GM18519 (cell line): ENCODE results near the gene C9orf152.
"Not testable (repeated sequence)": the region's sequence is repeated elsewhere in the genome, so short reads cannot be mapped to it uniquely, and the experiment has no call there.

Experiments used
- ATAC-seq: cut with Tn5 transposase; IDR thresholded peaks from one replicate; pipeline ENCODE4 v1.9.1; 2021; ENCODE audit warnings: mild to moderate bottlenecking, moderate library complexity; ENCODE audit not compliant: unreplicated experiment, low FRiP score

Gene C9orf152

DNA sequence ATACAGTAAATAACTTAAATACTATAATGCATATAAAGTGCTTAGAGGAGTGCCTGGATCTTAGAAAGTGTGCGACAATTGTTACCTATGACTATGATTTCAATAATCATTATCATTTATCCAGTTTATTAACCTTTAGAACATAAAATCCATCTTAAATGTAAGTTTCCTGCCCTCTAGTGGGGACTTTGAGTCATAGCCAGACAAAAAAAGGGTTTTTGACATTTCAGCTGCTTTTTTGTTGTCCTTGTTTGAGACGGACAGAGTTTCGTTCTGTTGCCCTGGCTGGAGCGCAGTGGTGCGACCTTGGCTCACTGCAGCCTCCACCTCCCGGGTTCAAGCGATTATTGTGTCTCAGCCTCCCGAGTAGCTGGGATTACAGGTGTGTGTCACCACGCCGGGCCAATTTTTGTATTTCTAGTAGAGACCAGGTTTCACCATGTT lies 9.7 kb upstream of the C9orf152 start:
- ATAC-seq: no peak

DNA sequence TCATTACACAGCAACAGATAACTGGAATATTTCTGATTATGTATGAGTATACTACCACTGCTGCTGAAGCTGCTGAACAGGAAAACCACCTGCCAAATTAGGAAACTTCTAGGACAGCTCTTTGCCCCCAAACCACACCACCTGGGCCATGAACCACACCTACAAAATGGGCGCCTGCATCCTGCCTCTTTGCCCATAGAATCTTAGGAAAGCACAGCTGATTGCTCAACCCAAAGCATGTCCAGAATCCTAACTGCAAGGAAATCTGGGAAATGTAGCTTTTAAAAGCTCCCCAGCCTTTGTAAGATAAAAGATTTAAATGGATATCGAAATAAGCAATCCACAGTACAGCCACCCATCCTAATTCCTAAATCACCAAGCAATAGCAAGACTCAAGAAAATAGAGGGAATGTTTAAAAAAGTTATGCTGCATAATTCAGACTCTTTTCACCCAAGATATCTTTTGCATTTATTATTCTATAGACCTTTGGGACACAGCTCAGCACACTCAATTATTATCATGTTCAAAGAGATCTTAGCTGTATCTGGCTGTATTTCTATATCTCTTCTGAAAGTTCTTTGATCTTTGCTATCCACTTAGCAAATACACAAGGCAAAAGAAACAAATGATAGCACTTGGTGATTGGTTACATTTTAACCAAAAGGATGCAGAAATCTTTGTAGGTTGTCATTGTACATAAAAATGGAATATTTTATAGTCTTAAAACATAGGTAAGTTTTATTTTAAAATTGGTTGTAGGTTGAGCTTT lies 6.8 kb upstream of the C9orf152 start:
- no peak for ATAC-seq

- no peak for ATAC-seq
Observed at GRCh38 chr9:110214090-110214489, 6.1 kb upstream of the C9orf152 start.

DNA sequence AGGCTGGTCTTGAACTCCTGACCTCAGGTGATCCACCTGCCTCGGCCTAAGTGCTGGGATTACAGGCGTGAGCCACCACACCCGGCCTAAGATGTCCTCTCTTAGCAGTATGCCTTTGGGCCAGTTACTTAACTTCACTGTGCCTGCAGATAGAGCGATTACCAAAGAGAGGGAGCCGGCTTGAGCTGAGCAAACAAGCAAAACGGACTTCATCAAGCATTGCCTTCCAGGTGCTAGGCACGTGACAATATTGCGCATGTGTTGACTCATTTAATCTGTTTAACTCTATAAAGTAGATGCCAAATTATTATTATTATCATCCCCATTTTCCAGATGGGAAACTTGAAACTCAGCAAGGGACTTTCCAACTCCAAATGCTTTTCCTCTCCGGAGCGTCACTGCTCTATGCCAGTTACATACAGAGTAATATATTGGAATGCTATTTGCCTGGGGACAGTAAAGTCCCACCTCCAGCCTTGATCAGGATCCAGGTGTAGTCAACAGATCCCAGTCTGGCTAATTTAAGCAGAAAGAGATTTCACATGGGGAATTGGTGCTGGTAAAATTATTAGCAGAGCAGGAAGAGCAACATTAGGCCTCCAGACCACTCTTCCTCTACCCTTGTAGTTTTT lies 5.6 kb upstream of the C9orf152 start:
- ATAC-seq: no peak

GRCh38 chr9:110207071-110207641 lies 803 bp downstream of the C9orf152 start:
- ATAC-seq: no peak

DNA sequence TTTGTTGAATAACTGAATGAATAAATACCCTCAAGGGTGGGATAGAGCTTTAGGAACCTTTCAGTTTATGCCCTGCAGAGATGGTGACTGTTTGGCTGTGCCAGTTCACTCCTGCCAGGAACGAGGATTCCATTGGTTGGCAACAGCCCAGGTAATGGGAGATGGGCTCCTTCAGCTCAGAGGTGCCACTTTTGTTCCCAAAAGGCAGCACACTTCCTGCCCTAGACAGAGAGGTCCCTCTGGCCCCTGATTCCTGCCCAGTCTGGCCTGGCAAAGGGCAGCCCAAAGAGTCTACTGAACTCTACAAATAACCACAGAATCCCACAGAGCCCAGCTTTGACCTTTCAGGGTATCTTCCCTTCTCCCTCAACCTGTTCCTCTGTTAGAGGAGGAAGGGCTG lies 1.6 kb downstream of the C9orf152 start:
- ATAC-seq: no peak

GRCh38 chr9:110205612-110206011 lies 2.3 kb downstream of the C9orf152 start:
- not testable (repeated sequence) for ATAC-seq

DNA sequence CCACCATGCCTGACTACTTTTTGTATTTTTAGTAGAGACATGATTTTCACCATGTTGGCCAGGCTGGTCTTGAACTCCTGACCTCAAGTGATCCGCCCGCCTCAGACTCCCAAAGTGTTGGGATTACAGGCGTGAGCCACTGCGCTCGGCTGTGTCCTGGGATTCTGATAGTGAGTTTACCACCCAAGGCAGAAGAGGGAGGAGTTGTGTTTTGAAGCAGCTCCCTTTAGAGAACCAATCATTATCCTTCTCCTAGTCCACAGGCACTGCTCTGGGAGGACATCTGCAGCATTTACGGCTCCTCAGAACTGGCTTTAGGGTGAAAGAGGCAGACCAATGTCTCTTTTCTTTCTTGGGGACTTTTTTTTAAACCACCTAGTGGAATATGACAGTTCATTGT lies 5.7 kb downstream of the C9orf152 start:
- no peak for ATAC-seq

DNA sequence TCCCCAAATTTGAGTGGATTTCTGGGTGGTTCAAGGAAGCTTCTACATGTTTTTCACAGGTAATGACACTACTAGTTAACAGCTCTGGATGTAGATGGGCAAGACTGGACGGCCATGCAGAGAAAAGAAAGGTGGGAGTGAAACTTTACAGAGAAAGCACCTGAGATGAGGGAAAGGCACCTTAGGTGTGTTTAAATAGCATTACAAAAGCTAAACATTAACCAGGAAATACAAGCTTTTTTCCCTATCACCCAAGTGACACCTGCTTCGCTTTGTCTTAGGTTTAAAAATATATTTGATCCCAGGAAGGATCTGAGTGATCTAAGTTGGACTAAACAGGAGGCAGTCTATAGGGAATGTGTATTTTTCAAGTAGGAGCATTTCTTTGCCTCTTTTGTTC lies 8.3 kb downstream of the C9orf152 start:
- no peak for ATAC-seq

DNA sequence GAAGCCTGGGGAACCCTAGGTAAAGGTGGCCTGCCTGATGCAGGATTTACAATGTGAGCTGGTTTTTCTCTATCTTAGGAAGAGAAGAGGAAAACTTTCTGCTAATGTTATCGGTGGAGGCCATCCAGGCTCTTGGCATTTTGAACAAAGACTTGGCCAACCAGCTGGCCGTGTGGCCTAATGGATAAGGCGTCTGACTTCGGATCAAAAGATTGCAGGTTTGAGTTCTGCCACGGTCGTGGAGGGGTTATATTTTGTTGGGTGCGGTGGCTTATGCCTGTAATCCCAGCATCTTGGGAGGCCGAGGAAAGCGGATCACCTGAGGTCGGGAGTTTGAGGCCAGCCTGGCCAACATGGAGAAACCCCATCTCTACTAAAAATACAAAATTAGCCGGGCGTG lies 9.6 kb downstream of the C9orf152 start:
- no peak for ATAC-seq

GRCh38 chr9:110197330-110198187 lies 10.4 kb downstream of the C9orf152 start:
- no peak for ATAC-seq

DNA sequence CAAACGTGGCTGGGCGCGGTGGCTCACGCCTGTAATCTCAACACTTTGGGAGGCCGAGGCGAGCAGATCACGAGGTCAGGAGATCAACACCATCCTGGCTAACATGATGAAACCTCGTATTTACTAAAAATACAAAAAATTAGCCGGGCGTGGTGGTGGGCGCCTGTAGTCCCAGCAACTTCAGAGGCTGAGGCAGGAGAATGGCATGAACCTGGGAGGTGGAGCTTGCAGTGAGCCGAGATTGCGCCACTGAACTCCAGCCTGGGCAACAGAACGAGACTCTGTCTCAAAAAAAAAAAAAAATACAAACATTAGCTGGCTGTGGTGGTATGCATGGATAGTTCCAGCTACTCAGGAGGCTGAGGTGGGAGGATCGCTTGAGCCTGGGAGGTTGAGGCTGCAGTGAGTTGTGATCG lies 11.9 kb downstream of the C9orf152 start:
- ATAC-seq: not testable (repeated sequence)

- no peak for ATAC-seq
Observed at GRCh38 chr9:110192531-110193261, 15.3 kb downstream of the C9orf152 start.

DNA sequence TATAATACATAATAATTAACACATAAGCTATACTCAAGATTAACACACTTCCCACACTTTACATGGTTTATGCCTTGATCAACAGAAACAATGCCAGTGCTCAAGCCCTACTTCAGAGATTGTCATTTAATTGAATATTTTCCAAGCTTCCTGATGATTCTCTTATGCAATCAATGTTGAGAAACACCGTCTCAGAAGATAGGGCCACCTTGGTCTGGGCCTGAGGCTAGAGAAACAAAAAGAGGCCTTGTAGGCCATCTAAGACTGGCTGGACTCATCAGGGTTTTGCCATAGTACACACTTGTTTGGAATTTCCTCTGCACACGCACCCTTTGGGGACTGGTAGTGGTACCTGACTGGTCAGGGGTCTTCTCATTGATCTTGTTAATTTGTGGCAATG lies 16.3 kb downstream of the C9orf152 start:
- no peak for ATAC-seq

DNA sequence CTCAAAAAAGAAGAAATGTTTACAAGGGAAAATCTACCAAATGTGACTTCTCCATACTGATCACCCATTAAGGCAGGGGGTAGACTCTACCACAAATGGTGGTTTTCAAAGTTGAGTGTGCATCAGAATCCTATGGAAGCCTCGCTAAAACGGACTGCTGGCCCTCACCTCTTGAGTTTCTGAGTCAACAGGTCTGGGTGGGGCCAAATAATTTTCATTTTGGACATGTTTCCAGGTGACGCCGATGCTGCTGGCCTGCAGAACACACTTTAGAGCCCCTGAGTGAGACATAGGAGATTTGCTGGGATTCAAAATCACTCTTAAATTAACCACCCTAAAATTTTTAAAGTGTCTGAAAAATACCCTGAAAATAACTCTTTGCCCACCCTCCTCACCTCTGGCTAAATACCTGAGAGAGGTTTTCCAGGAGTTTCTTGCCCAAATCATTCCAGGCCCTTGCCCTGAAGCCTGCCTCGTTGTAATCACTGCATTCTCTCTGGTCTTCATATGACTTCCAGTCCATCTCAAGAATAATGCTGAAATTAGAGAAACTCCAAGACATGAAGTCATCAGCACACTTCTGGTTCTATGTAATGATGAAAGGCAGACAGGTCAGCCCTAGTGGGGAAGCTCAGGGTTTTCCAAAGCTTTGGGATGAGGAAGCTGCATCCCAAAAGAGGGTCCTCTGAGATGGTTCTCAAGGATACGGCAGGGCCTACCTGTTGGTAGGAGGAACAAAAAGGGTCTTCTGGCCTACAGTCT lies 18.2 kb downstream of the C9orf152 start:
- no peak for ATAC-seq

DNA sequence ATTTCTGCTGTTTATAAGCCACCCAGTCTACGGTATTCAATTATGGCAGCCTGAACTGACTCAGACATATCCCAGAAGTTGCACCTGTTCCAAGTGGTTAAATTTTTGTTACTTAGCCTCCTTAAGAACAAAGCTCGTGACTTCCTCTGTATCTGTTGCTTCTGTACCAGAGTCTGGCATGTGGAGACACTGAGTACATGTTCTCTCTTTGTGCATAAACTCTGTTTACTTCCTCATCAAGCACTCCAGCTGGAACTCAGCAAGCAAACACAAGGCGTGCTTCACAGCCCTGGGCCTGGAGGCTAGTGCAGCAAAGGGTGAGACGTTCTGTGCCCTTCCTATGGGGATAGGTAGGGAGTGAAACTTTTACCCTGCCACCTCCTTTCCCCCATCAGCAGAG lies 19.0 kb downstream of the C9orf152 start:
- ATAC-seq: no peak

DNA sequence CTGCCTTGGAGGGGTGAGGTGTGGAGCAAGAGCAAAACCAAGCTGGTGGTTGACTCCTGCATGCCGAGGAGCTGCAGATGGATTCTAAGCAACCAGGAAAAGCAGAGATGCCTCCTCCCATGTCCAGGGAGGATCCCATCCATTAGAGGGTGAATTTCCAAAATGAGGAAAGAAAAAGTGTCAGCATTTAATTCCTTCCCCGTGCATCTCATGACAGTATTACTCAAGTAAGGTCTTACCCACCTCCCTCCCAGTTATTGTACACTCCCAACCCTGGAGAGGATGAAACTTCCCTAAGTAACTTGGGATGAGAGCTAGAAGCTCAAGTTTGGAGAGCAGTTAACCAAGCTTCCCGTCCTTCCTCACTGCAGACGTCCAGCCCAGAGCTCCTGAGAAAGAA lies 19.9 kb downstream of the C9orf152 start:
- no peak for ATAC-seq

GRCh38 chr9:110187126-110187525 lies 20.8 kb downstream of the C9orf152 start:
- ATAC-seq: no peak

GRCh38 chr9:110186254-110186653 lies 21.7 kb downstream of the C9orf152 start:
- no peak for ATAC-seq
